GM10847 (cell line): ENCODE data around the gene COL26A1.

Experiments used
- POLR2A ChIP-seq: IDR thresholded peaks from 2 replicates; pipeline ENCODE4 v1.6.1; 2011; ENCODE audit not compliant: insufficient read length; ENCODE audit errors: extremely low read depth

Gene COL26A1

GRCh38 chr7:101494602-101495329 is 132.1 kb downstream of the COL26A1 start:
- TF ChIP-seq POLR2A, result no peak

GRCh38 chr7:101496017-101496416 is 133.3 kb downstream of the COL26A1 start:
- TF ChIP-seq POLR2A, result no peak

- TF ChIP-seq POLR2A, result no peak
Observed at GRCh38 chr7:101501351-101501750, 138.7 kb downstream of the COL26A1 start.

- TF ChIP-seq POLR2A, result no peak
Observed at GRCh38 chr7:101502466-101503098, 139.9 kb downstream of the COL26A1 start.

- no peak for TF ChIP-seq POLR2A
Observed at GRCh38 chr7:101506531-101506930, 143.9 kb downstream of the COL26A1 start.

- TF ChIP-seq POLR2A, result no peak
Observed at GRCh38 chr7:101507327-101507726, 144.7 kb downstream of the COL26A1 start.

GRCh38 chr7:101507791-101508252 is 145.1 kb downstream of the COL26A1 start:
- TF ChIP-seq POLR2A, result no peak

GRCh38 chr7:101510297-101510696 is 147.6 kb downstream of the COL26A1 start:
- TF ChIP-seq POLR2A, result no peak

- no peak for TF ChIP-seq POLR2A
Observed at GRCh38 chr7:101511965-101512364, 149.3 kb downstream of the COL26A1 start.

- TF ChIP-seq POLR2A, result no peak
Observed at GRCh38 chr7:101516851-101517250, 154.2 kb downstream of the COL26A1 start.

- no peak for TF ChIP-seq POLR2A
Observed at GRCh38 chr7:101517304-101517703, 154.6 kb downstream of the COL26A1 start.

- no peak for TF ChIP-seq POLR2A
Observed at GRCh38 chr7:101518336-101518735, 155.7 kb downstream of the COL26A1 start.

GRCh38 chr7:101519324-101520023 is 156.8 kb downstream of the COL26A1 start:
- TF ChIP-seq POLR2A, result no peak

GRCh38 chr7:101521430-101521925 is 158.8 kb downstream of the COL26A1 start:
- TF ChIP-seq POLR2A, result no peak

- no peak for TF ChIP-seq POLR2A
Observed at GRCh38 chr7:101522021-101522420, 159.3 kb downstream of the COL26A1 start.
